Calu3 (cell line): ENCODE results near the gene TGM3. TPM values are rescaled to one million over a fixed set of nuclear protein-coding genes. Genes with fewer than 3 reads are reported as not detected.

Experiments
- BruUV-seq: library from RNA; stranded (reverse); fragments of 400-500 nt; replicated peaks from 2 replicates; lab custom pipeline; 2021; lab: Mats Ljungman, UMichigan
- CTCF ChIA-PET: fragments of 300-600 bp; sonication (Branson Sonifier 250); formaldehyde crosslinking; loops from one replicate; lab custom pipeline; 2022; ENCODE audit warnings: antibody characterized with exemption; lab: Charles Lee
- DNase-seq: peaks from one replicate; pipeline ENCODE4 v3.0.0; 2022
- H3K27ac Mint-ChIP-seq: one replicate; pipeline ENCODE4 v1.8.0; 2022; ENCODE audit warnings: mixed read lengths; ENCODE audit not compliant: unreplicated experiment
- H3K27me3 Mint-ChIP-seq: one replicate; pipeline ENCODE4 v1.8.0; 2022; ENCODE audit warnings: mixed read lengths; ENCODE audit not compliant: unreplicated experiment
- H3K36me3 Mint-ChIP-seq: one replicate; pipeline ENCODE4 v1.8.0; 2022; ENCODE audit warnings: mild to moderate bottlenecking, moderate library complexity, mixed read lengths; ENCODE audit not compliant: insufficient read depth, unreplicated experiment
- H3K4me1 Mint-ChIP-seq: one replicate; pipeline ENCODE4 v1.8.0; 2022; ENCODE audit warnings: mild to moderate bottlenecking, low read depth, mixed read lengths; ENCODE audit not compliant: unreplicated experiment
- H3K4me3 Mint-ChIP-seq: one replicate; pipeline ENCODE4 v1.8.0; 2022; ENCODE audit warnings: mild to moderate bottlenecking, low read depth, moderate library complexity, mixed read lengths; ENCODE audit not compliant: unreplicated experiment
- H3K9me3 Mint-ChIP-seq: one replicate; pipeline ENCODE4 v1.8.0; 2022; ENCODE audit warnings: low read depth, mixed read lengths; ENCODE audit not compliant: unreplicated experiment
- CTCF ChIP-seq: fragments of 200-600 bp; IDR thresholded peaks from one replicate; pipeline ENCODE4 v1.8.0; 2022; ENCODE audit warnings: antibody characterized with exemption; ENCODE audit not compliant: unreplicated experiment
- intact Hi-C: fragments of 100-400 bp; cut with micrococcal nuclease; formaldehyde crosslinking; loops from one replicate; pipeline ENCODE4 v1.10.0; 2022; ENCODE audit not compliant: unreplicated experiment
- total RNA-seq: library from RNA; stranded (reverse); gene quantifications from 2 replicates; pipeline ENCODE4 v1.2.3, GENCODE V29; 2022

The TGM3 gene
- total RNA-seq, 1 experiment from 2014 or later: not detected

DNA sequence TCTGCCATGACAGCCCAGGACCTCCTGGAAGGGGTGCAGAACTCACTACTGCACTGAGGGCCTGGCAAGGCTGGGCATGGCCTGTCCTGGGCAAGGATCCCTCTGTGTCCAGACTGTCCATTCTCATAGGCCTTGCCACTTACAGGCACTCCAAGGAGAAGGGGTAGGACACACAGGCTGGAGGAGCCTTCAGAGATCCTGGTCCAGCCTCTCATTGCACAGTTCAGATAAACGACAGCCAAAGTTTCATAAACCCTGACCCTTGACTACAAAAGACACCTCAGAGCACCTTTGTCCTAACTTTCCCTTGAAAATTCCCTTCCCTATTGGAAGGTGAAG, 19.6 kb downstream of the TGM3 start:
- BruUV-seq: no TSS peak
- Mint-ChIP-seq H3K36me3 (no peaks in the 10 kb centered on the region), H3K27ac (no peak overlapping the region), H3K9me3 (no peaks in the 10 kb centered on the region), H3K4me1 (peaks cover 7% of the 10 kb centered on the region), H3K27me3 (peaks cover 23% of the 10 kb centered on the region), H3K4me3 (no peak overlapping the region)
- DNase-seq: no peak
- intact Hi-C loops: no loop called here
- no peak for TF ChIP-seq CTCF
- CTCF ChIA-PET: no interaction called here

DNA sequence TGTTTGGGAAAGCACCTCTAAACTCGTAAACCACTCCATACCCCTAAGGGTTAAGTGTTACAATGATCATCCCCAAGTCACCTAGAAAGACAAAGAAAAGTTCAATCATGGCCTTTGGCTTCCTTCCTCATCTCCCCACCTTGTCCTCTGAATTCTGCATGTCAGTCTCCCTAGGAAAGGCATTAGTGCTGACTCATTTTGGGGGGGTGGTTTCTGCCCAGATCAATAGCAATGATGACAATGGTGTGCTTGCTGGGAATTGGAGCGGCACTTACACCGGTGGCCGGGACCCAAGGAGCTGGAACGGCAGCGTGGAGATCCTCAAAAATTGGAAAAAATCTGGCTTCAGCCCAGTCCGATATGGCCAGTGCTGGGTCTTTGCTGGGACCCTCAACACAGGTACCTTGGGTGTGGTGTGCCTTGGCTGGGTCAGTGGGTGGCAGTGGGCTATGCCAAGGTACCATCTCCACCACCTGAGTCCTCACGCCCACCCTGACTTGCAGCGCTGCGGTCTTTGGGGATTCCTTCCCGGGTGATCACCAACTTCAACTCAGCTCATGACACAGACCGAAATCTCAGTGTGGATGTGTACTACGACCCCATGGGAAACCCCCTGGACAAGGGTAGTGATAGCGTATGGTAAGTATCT, 21.2 kb downstream of the TGM3 start:
- DNase-seq: no peak
- no peak overlapping the region for H3K4me3 Mint-ChIP-seq
- H3K9me3 Mint-ChIP-seq: no peaks in the 10 kb centered on the region
- intact Hi-C loops: no loop called here
- CTCF ChIA-PET: no interaction called here
- BruUV-seq: no TSS peak
- TF ChIP-seq CTCF: no peak
- no peak overlapping the region for H3K27ac Mint-ChIP-seq
- H3K4me1 Mint-ChIP-seq: peaks cover 7% of the 10 kb centered on the region
- H3K36me3 Mint-ChIP-seq: no peaks in the 10 kb centered on the region
- H3K27me3 Mint-ChIP-seq: peaks cover 11% of the 10 kb centered on the region

- Mint-ChIP-seq H3K4me1 (no peaks in the 10 kb centered on the region), H3K27me3 (peaks cover 42% of the 10 kb centered on the region), H3K36me3 (no peaks in the 10 kb centered on the region), H3K9me3 (no peaks in the 10 kb centered on the region), H3K4me3 (no peak overlapping the region), H3K27ac (no peak overlapping the region)
- BruUV-seq: no TSS peak
- no peak for DNase-seq
- TF ChIP-seq CTCF: no peak
- CTCF ChIA-PET: interaction anchor here (0.7 kb wide), 1 partner anchor 1188 kb away, joined by 4 read pairs; no protein-coding TSS in a partner anchor
- intact Hi-C loops: no loop called here
These were observed 25.2 kb downstream of the TGM3 start for GRCh38 chr20:2320813-2321658.

DNA sequence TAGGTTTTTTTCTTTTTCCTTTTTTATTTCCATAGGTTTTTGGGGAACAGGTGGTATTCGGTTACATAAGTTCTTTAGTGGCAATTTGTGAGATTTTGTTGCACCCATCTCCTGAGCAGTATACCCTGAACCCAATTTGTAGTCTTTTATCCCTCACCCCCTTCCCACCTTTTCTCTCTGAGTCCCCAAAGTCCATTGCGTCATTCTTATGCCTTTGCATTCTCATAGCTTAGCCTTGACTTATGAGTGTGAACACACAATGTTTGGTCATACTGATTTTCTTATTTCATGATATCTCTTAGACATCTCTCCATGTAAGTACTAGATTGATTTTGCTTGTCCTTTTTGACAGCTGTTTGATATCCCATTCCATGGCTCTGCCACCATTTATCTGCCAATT, 27.2 kb downstream of the TGM3 start:
- H3K36me3 Mint-ChIP-seq: no peaks in the 10 kb centered on the region
- peaks cover 62% of the 10 kb centered on the region for H3K27me3 Mint-ChIP-seq
- no TSS peak for BruUV-seq

More for the DNA sequence above, 27.2 kb downstream of the TGM3 start:
- CTCF ChIA-PET: no interaction called here
- Mint-ChIP-seq H3K27ac (no peak overlapping the region), H3K4me3 (no peak overlapping the region), H3K9me3 (no peaks in the 10 kb centered on the region), H3K4me1 (no peaks in the 10 kb centered on the region)
- intact Hi-C loops: no loop called here
- DNase-seq: no peak
- no peak for TF ChIP-seq CTCF
